Activated naive CD8-positive, alpha-beta T cell treated with anti-CD3 and anti-CD28 coated beads, Interleukin-2, amount 50 U/mL, for 16 hours (primary cell): ENCODE data around the gene PARD6G.
A peak's percentile ranks its signal among the peaks of the same experiment; 100 is the strongest.

ENCODE experiments used
- DNase-seq: peaks from one replicate; pipeline ENCODE4 v3.0.0-alpha.2; 2020; ENCODE audit warnings: low read depth, low spot score

Gene PARD6G

GRCh38 chr18:80147418-80148325 lies 99.6 kb downstream of the PARD6G start:
- DNase-seq = peak; percentile 72

DNA sequence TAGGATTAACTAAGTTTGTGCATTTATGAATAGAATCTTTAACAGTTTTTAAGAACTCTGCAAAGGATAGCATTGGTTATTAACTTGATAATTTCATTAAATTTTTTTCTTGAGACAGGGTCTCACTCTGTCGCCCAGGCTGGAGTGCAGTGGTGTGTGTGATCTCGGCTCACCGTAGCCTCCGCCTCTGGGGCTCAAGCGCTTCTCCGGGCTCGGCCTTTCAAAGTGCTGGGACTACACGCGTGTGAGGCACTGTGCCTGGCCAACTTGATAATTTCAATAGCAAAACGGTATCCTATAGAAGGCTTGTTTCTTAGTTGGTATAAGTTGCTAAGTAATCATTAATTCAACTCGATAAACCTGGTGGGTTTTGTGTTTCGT lies 100.3 kb downstream of the PARD6G start:
- no peak for DNase-seq

DNA sequence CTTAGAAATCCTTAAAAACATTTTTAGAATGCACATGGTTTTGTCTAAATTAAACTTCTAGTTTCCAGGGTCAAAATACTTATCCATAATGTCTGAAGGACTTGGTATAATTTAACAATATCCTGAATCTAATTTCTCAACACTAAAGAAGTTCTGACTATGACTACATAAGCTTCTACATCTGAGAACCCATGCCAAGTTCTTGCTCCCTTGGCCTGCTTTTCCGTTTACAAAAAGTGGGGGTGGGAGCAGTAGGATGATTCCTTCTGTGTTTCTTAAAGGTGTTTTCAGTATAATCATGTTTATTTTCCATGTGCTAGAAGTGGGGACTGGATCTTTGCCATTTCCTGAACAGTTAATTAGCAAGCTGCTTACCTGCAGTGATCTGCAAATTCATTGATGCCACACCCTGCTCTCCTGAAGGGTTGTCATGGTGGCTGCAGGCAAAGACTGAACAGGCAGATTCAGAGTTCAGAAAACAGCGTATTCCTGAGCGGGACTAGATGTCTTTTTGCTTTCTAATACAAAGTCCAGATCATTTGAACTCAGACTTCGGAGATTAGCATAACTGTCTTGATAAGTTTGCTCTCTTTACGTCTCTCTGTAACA lies 102.0 kb downstream of the PARD6G start:
- no peak for DNase-seq

DNA sequence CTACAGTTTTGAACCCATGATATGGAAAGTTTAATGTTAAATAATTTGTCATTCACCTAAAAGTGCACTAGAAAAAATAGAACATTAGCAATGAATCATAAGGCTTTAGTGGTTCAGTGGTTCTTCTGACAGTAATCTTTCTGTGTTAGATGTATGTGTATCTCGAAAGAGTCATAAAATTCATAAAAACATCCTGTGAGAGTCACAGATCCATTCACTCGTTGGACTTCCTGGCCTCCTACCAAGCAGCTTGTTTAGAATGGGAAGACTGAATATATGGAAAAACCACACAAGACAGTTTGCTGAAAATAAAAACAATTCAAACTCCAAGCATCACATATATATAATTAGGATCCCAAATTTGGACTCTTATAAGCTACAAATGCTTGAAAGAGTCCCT lies 103.4 kb downstream of the PARD6G start:
- DNase-seq = no peak

GRCh38 chr18:80140455-80140985 lies 106.8 kb downstream of the PARD6G start:
- no peak for DNase-seq

- no peak for DNase-seq
These were observed 109.3 kb downstream of the PARD6G start for GRCh38 chr18:80137976-80138375.

DNA sequence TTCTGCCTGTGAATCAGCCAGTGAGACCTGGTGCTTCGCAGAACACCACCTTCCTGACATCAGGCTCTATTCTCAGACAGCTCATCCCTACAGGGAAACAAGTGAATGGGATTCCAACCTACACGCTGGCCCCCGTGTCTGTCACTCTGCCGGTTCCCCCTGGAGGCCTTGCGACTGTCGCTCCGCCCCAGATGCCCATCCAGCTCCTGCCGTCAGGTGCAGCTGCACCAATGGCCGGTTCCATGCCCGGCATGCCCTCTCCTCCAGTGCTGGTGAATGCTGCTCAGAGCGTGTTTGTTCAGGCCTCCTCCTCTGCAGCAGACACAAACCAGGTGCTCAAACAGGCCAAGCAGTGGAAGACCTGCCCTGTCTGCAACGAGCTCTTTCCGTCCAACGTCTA lies 110.2 kb downstream of the PARD6G start:
- no peak for DNase-seq

GRCh38 chr18:80136679-80137078 lies 110.6 kb downstream of the PARD6G start:
- DNase-seq = no peak

DNA sequence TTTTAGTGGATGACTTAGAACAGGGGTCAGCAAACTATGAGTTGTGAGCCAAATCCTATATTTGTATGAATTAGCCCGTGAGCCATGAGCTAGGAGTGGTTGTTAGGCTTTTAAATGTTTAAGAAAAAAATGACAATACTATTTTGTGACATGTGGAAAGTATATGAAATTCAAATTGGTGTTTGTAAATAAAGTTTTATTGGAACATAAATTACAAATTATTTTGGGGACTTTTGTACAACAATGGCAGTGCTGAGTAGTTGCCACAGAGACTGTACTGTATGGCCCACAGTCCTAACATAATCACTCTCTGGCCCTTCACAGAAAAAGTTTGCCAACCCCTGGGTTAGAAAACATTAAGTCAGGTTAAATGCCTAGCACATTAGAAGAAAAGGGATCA lies 112.2 kb downstream of the PARD6G start:
- no peak for DNase-seq

- DNase-seq = no peak
These were observed 114.2 kb downstream of the PARD6G start for GRCh38 chr18:80133124-80133523.

DNA sequence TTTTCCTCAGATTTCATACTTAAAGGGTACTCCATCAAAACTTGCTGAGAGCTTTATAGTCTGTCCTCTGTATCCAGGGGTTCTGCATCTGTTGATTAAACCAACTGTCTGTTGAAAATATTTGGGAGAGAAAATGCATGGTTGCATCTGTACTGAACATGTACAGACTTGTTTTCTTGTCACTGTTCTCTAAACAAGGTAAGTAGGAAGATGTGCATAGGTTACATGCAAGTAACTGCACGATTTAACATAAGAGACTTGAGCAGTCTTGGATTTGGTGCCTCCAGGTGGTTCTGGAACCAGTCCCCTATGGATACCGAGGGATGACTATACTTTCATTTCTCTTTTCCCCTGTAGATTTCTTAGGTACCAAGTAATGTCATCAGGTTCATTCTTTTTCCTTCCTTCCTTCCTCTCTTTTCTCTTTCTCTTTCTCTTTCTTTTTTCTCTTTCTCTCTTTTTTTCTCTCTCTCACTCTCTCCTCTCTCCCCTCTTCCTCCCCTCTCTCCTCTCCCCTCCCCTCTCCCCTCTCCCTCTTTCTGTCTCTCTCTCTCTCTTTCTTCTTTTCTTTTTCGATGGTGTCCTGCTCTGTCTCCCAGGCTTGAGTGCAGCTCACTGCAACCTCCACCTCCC lies 115.0 kb downstream of the PARD6G start:
- DNase-seq = no peak

DNA sequence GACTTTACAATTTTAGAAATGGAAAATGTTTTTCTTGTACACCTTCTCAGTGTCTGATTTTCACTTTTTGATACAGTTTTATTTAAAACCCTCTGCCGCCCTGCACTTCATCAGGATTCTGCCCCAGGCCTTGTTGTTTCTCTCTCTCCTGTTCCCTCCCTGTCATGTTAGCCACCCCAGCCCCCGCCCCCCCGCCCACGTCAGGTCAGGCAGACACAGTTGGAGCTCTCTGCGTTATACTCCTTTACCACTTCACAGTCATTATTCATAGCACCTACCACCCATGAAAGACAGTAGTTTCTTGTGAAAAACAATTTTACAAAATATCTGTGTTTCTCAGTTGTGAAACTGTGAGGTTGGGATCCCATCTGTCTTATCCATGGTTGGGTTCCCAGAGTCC lies 116.8 kb downstream of the PARD6G start:
- DNase-seq = no peak

- no peak for DNase-seq
These were observed 117.5 kb downstream of the PARD6G start for GRCh38 chr18:80129672-80130367.

DNA sequence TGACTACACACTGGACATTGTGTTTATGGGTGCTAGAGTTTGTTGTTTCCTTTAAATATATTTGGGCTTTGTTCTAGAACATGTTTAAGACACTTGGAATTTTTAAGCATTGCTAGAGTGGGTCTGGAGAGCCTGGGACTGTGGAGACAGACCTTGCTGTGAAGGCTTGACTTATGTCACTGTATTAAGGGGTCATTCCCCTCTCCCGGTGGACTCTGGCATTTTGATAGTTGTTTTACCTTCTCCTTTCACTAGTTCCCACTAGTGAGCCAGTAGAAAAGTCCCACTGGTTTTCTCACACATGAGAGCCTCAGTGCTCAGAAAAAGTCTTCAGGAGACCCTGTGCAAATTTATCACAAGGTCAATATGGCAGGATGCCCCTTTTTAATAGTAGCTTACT lies 119.7 kb downstream of the PARD6G start:
- no peak for DNase-seq

- no peak for DNase-seq
These were observed 120.5 kb downstream of the PARD6G start for GRCh38 chr18:80126797-80127196.

GRCh38 chr18:80124131-80124530 lies 123.2 kb downstream of the PARD6G start:
- no peak for DNase-seq

- DNase-seq = no peak
These were observed 126.4 kb downstream of the PARD6G start for GRCh38 chr18:80120932-80121331.

GRCh38 chr18:80119111-80119510 lies 128.2 kb downstream of the PARD6G start:
- no peak for DNase-seq

DNA sequence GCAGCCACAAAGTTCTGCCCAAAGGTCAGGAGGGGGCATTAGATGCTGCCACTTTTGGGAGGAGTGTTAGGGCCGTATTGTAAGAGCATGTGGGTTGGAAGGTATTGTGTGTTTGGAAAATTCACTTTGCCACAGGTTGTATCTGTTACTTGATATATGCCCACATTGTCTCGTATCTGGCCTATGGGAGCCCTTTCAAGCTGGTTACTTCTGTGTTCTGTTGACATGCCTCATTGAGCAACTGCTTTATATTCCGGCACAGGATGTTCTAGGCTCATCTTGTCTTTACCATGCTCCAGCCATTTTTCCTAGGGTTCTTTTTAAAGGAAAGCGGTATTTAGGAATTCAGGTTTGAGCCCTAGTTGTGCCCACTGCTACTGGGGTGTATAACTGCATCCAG lies 132.3 kb downstream of the PARD6G start:
- no peak for DNase-seq

DNA sequence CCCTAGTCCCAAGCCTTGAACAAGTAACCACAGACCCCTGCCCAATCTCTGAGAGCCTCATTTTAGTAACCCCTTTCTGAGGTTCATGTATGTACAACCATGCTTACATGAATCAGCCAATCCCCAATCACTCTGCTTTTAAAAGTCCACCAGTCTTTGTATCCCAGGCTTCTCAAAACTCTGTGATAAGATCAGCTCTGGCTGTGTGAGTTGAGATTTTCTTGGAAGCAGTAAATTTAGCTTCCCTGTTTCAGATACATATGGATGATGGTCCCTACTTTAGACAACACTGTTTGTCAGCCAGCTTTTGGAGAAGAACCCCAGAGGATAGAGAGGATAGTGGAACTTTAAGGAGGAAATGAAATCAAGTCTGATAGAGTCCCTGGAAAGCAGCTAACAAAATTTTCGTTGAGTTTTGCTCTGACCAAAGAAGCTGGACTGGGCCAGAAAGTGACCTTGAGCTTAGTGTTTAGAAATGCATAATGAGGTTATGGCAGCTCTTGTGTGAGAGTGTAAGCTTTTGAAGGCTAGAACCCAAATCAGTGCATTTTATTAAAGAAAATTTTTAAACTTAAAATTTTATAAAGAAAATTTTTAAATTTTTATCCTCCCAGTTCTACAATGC lies 134.6 kb downstream of the PARD6G start:
- no peak for DNase-seq

DNA sequence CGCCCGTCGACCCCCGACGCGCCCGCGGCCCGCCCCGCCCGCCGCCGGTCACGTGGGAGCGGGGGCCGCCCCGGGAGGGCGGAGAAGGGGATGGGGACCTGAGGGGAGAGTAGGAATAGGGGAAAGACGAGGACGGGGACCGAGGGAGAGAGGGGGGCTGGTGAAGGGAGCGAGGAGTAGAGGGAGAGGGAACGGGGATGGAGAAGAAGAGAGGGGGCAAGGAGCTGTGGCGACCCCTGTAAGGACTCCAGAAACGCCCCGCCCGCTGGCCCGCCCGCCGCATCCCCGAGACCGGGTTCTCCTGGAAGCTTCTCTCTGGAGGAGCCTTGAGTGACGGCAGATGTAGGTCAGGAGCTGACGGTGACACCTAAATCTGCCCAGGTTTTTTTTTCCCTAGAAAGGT lies 137.6 kb downstream of the PARD6G start:
- no peak for DNase-seq
